Fibroblast of peridontal ligament (primary cell): Measurements from ENCODE around the gene OGFOD1.

ENCODE experiments used
- DNase-seq: peaks from one replicate; pipeline ENCODE4 v3.0.0-alpha.2; 2010; ENCODE audit errors: extremely low read depth

Gene OGFOD1

DNA sequence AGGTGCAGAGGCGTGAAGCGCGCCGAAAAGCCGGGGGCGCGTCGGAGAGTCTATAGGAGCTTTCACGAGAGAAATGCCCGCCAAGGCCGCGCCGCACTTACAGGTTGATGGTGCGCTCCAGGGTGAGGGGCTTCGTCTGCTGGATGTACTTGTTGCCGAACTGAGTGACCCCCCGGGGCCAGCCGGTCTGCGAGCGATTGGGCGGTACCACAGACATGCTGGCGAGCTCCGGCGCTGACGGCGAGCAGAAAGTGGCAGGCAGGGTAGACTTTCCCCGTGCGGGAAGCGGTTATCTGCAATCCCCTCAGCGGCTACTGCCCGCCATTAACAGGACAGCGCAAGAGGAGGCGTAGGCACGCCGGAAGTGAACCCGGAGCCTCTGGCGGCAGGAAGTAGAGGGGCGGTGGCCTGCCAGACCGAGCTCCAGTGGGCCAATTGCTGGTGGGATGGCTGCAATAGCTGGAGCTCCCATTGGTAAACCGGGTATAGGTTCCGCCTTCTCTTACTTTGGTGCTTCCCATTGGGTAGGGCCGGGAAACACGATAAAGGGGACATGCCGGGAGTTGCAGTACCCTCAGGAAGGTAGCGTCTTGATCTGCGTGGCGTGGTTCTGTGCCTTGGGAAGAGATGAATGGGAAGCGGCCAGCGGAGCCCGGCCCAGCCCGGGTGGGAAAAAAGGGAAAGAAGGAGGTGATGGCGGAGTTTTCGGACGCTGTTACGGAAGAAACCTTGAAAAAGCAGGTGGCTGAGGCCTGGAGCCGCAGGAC is at the start of gene OGFOD1, which contains the start of gene NUDT21:
TSS of gene OGFOD1 (plus strand) at position 569 of the 767 bp plus-strand sequence. CDS start at position 628, 59 bp downstream.
TSS of gene NUDT21 (minus strand) at position 347 of the 767 bp plus-strand sequence. CDS start at position 217, 130 bp downstream.
- peak; percentile 97 for DNase-seq

- DNase-seq = no peak
Observed at GRCh38 chr16:56405977-56406672, 45.2 kb upstream of the OGFOD1 start.

- no peak for DNase-seq
Observed at GRCh38 chr16:56408379-56409098, 42.8 kb upstream of the OGFOD1 start.

GRCh38 chr16:56409195-56409594 is 42.2 kb upstream of the OGFOD1 start:
- DNase-seq = peak; percentile 62

- DNase-seq = no peak
Observed at GRCh38 chr16:56411123-56411522, 40.2 kb upstream of the OGFOD1 start.

DNA sequence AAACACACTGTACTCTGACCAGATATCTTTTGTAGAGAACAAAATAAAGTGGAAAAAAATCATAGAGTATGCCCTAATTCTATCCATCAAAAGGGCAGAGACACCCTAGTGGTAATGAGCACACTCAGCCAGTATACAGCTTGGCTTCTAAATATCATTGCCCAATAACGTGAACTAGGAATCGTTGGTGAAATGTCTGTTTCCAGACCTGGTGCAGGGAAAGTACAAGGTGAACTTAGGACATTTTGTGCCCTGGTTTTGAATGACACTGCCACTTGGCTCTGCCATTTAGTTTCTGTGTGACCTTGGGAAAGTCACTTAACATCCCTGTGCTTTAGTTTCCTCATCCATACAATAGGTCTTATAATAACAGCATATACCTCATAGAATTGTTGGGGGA is 39.7 kb upstream of the OGFOD1 start:
- no peak for DNase-seq

GRCh38 chr16:56413381-56413780 is 38.0 kb upstream of the OGFOD1 start:
- DNase-seq = no peak

- no peak for DNase-seq
Observed at GRCh38 chr16:56414366-56414765, 37.0 kb upstream of the OGFOD1 start.

DNA sequence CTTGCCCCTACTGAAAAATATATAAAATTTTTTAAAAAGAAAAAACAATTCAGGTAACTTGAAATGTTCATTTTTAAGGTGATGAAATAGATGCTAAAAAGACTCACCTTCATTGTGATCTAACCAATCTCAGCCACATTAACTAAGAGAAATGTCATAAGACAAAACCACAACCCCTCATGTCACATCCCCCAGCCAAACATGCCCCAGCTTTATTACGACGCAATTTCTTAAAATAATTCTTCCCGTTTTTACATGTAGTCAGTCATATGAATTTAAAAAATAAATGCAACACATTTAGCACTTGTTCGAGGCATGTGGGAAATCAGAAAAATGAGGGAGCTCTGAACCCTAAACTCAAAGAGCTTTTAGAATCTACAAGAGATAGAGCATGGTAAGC is 35.5 kb upstream of the OGFOD1 start:
- no peak for DNase-seq

DNA sequence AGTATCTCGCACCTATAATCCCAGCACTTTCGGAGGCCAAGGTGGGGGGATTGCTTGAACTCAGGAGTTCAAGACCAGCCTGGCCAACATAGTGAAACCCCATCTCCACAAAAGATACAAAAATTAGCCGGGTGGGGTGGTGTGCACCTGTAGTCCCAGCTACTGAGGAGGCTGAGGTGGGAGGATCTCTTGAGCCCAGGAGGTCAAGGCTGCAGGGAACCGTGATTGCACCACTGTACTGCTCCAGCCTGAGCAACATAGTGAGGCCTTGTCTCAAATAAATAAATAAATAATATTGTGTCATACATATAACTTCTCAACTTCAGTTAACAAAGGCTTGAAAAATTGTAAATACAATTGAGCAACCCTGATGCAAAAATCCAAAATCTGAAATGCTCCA is 34.2 kb upstream of the OGFOD1 start:
- no peak for DNase-seq

GRCh38 chr16:56419740-56420548 is 31.4 kb upstream of the OGFOD1 start:
- no peak for DNase-seq

DNA sequence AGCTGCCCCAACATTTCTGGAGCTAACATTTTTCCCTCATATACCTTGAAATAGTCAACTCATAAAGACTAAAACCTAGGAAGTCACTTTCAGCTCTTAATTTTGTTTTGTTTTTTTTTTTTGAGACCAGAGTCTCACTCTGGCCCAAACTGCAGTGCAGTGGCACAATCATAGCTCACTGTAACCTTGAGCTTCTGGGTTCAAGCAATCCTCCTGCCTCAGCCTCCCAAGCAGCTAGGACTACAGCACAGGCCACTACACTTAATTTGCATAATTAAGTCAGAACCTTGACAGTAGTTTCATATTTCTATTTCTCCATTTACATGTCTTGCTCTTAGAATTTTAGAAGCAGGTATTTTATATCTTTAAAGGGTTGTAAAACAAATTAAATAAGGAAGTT is 30.7 kb upstream of the OGFOD1 start:
- DNase-seq = no peak

- DNase-seq = no peak
Observed at GRCh38 chr16:56421313-56421712, 30.0 kb upstream of the OGFOD1 start.

DNA sequence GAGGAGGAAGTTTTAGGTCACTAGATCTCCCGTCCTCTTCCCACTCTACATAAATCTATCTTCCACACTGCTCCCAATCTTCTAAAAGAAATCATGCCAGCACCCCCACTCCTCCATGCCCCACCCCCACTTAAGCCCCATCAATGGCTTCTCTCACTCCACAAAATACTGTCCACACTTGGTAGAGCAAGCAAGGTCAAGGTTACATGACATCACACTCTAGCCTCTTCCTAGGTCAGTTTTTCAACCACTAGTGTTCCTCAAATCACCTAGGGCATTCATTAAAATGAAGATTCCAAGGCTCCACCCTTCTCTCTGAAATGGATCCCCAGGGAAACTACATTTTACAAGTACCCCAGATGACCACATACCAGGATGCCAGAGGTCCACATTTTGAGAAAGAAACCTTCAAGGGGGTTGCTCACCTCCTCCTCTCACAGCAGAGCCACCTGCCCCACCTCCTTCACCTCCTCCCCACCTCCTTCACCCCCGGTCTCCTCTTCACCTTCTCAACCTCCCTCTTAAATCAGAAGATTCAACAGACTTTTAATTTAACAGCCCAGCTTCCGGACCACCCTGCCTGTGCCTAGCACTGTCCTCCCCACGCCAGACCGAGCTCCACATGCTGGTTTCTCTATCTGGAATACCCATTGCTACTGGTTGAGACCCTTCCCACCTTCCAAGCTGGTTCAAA is 29.2 kb upstream of the OGFOD1 start:
- no peak for DNase-seq

DNA sequence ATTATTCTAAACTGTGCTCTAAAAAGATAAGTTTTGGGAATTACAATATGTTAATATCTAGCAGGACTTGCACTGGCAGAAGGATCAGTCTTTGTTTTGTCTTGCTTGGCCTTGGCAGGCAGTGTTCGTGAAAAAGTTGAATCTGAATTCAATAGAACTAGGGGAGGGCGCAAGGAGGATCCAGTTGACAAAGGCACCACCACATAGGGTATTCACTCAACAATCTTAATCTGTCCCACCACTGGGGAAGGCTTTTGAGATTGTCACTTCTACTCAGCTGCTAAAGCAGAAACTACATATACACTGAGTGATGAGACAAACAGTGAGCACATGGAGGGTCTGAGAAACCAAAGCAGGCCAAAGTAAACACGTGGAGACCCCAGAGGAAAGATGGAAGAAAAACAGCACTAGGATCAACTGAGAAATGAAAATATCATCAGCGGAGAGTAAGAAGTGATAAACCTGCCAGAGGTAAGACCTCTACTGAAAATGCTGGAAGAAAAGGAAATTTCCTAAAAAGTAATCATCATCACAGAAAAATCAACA is 28.4 kb upstream of the OGFOD1 start:
- DNase-seq = no peak

DNA sequence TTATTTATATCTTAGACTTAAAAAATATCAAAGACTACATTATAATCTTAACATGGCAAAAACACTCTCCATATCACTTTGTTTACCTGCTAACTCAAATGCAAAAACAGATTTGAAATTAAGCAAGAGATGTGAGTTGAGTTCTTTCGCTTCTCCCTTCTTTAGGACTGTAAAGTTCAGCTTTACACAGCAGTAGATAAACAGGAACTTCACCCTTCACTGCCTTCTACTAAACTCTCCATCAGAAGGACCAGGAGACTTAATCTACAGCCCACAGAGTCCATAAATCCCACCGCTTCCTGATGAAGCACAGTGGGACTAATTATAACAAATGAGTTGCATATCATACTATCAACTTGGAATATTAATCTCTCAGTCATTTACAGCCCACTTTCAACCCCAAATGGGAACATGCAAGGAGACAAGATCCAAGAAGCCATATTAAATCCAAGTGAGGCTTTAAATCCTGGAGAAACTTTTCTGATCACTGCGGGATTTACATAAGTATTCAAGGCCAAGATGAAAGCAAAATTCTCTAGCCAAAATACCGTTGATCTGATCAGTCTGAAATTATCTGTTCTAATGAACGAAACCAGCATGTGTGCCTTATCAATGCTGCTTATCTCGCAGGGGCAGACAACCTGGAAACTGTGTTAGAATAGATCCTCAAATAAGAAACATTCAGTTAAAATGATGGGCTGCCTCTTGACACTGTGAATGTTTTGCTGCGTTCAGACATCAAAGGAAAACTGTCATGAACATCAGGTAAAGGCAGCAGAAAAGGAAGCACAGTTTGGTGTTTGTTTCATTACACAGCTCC is 27.6 kb upstream of the OGFOD1 start:
- no peak for DNase-seq

GRCh38 chr16:56424404-56424764 is 27.0 kb upstream of the OGFOD1 start:
- peak; percentile 17 for DNase-seq

DNA sequence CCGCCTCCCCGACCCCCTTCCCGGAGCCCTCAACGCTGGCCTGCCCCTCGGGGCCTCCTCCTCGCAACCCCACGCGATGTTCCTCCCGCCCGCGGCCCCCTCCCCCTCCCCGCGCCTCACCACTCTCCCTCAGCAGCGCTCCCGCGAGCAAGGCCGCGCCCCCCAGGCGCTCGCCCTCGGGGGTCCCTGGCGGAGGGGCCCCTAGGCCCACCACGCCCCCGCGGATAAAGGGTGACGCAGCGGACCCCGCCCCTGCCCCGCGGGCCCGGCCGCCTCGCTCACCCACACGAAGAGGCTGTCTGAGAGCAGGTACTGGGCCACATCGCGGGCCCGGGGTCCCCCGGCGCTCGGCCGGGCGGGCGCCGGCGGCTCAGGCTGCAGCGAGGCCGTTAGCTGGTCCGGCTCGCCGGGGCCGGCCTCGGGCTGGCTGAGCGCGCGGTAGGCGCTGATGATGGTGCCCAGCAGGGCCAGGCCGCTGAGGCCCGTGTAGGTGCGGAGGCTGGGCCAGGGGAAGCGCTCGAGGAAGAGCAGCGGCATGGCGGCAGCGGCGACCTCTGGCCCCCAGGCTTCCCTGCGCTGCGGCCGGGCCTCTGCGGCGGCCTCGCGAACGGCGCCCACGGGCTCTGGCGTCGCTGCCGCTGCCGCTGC is 26.4 kb upstream of the OGFOD1 start:
- no peak for DNase-seq

GRCh38 chr16:56425439-56425832 is 25.9 kb upstream of the OGFOD1 start, which contains the start of gene AMFR:
TSS of gene AMFR (minus strand) at chr16:56425545. CDS start at chr16:56425327, 218 bp downstream.
- peak; percentile 72 for DNase-seq
